Upper lobe of right lung (tissue), 1 donor: ENCODE results near the gene CILP2. TPM values are rescaled to one million over a fixed set of nuclear protein-coding genes. Genes with fewer than 3 reads are reported as not detected.

Experiments used
- ATAC-seq: fragments of 200-7000 bp; cut with Tn5 transposase; one replicate; pipeline ENCODE4 v1.9.1; 2020; ENCODE audit warnings: mild to moderate bottlenecking, moderate library complexity
- DNase-seq: peaks from one replicate; pipeline ENCODE4 v3.0.0-alpha.2; 2020
- H3K27ac ChIP-seq: fragments of 200-600 bp; one replicate; pipeline ENCODE4 v1.8.0; 2022
- H3K27me3 ChIP-seq: fragments of 200-600 bp; one replicate; pipeline ENCODE4 v1.8.0; 2022; ENCODE audit warnings: mild to moderate bottlenecking
- H3K36me3 ChIP-seq: fragments of 200-600 bp; one replicate; pipeline ENCODE4 v1.8.0; 2022
- H3K4me1 ChIP-seq: fragments of 200-600 bp; one replicate; pipeline ENCODE4 v1.8.0; 2022
- H3K4me3 ChIP-seq: fragments of 200-600 bp; one replicate; pipeline ENCODE4 v1.8.0; 2022; ENCODE audit warnings: mild to moderate bottlenecking
- H3K9me3 ChIP-seq: fragments of 200-600 bp; one replicate; pipeline ENCODE4 v1.8.0; 2022
- intact Hi-C: fragments of 100-400 bp; cut with DNase I; formaldehyde crosslinking; loops from one replicate; pipeline ENCODE4 v1.11.0; 2022
- total RNA-seq: library from RNA; stranded (reverse); fragmentation: NEBNext Ultra II Directional; extraction: Animal tissue kit (Norgen Biotek cat#: 25700); gene quantifications from one replicate; pipeline ENCODE4 v1.2.1, GENCODE V29; 2021
- TF ChIP-seq, protein P1 (sequence below): fragments of 200-600 bp; IDR thresholded peaks from one replicate; pipeline ENCODE4 v1.8.0; 2022; ENCODE audit warnings: antibody characterized with exemption
- donor health status: DM: no; HTN: yes; CAD: no; lungs with severe emphysema.

The CILP2 gene
- total RNA-seq, 1 donor from 2014 or later: 0.41 TPM

DNA sequence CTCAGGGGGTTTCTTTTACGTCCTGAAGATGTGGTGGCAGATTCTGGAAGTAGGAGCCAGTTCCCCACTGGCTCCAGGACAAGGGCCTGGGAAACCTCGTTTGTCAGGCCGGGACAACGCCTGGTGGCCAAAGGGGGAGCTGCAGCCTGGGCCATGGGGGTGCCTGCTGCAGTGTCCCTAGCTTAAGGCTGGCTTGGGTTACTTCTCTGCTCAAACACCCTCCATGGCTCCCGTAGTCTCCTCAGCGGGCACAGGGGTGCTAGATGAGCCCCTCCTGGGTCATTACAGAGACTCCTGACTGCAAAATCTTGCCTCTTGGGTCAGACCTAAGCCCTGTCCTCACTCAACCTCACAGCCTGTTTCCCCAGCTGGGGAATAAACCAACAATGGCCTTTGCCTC, 14.7 kb downstream of the CILP2 start:
- ATAC-seq (peak; percentile 54), DNase-seq (no peak)
- intact Hi-C loops: no loop called here
- no peaks in the 10 kb centered on the region for H3K9me3 ChIP-seq
- peaks cover 16% of the 10 kb centered on the region for H3K27me3 ChIP-seq
- no peak overlapping the region for H3K4me3 ChIP-seq
- H3K27ac ChIP-seq: no peak overlapping the region
- no peaks in the 10 kb centered on the region for H3K36me3 ChIP-seq
- TF ChIP-seq, protein P1, sequence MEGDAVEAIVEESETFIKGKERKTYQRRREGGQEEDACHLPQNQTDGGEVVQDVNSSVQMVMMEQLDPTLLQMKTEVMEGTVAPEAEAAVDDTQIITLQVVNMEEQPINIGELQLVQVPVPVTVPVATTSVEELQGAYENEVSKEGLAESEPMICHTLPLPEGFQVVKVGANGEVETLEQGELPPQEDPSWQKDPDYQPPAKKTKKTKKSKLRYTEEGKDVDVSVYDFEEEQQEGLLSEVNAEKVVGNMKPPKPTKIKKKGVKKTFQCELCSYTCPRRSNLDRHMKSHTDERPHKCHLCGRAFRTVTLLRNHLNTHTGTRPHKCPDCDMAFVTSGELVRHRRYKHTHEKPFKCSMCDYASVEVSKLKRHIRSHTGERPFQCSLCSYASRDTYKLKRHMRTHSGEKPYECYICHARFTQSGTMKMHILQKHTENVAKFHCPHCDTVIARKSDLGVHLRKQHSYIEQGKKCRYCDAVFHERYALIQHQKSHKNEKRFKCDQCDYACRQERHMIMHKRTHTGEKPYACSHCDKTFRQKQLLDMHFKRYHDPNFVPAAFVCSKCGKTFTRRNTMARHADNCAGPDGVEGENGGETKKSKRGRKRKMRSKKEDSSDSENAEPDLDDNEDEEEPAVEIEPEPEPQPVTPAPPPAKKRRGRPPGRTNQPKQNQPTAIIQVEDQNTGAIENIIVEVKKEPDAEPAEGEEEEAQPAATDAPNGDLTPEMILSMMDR: peak; percentile 54
- H3K4me1 ChIP-seq: no peaks in the 10 kb centered on the region

DNA sequence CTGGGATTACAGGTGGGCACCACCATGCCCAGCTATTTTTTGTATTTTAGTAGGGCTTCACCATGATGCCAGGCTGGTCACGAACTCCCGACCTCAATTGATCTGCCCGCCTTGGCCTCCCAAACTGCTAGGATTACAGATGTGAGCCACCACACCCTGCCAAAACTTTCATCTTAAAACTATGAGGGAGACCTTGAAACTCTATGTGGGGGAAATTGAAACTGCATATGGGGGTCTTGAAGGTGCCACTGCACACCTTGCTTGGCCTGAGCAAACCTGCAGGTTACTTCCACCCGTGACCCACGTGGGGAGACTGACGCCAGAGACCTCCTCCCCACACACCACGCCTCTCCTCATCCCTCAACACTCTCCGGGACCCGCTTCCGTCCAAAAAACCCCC, 15.6 kb downstream of the CILP2 start:
- Histone ChIP-seq H3K4me3 (no peak overlapping the region), H3K27ac (no peak overlapping the region), H3K27me3 (peaks cover 14% of the 10 kb centered on the region), H3K4me1 (no peaks in the 10 kb centered on the region), H3K36me3 (no peaks in the 10 kb centered on the region), H3K9me3 (no peaks in the 10 kb centered on the region)
- intact Hi-C loops: no loop called here
- TF ChIP-seq, protein P1: no peak
- DNase-seq (no peak), ATAC-seq (no peak)

DNA sequence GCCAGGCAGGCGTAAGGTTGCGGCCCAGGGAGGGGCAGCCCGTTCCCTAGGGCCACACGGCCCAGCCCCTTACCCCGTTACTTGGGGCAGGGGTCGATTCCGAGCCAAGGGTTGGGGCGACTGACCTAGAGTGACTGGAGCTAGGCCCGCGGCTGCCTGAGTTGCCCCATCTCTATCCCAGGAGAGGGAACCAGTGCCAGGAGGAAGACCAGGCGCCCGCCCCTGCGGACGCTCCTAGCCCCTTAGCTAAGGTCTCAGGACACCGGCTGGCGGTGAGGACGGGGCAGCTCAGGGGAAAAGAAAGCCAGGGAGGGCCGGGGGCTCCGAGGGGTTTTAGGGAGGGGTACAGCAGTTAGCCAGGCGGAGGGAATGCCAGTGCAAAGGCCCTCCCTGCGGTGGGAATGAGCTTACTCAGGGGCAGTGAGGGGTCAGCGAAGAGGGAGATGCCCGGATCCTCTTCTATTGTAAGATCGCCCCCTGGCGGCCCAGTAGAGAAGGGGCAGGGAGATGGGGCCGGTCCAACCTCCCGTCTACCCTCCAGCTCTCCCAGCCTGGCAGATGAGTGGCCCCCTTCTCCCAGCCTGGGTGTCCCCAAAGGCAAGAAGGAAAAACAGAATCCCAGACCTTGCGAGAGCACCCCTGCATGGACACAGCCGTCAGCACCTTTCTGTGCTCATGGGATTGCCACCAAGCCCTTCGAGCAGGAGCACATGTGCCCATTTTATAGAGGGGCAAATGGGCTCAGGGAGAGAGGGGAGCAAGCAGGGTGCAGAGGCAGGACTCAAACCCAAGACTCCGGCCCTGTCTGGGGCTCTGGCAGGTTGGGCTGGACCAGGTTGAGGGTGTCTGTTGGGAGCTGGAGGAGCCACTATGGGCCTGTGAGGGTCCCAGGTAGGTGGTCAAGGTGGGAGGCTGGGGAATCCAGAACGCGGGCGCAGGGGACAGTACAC, 16.3 kb downstream of the CILP2 start:
- peak; percentile 76 for DNase-seq
- H3K4me1 ChIP-seq: no peaks in the 10 kb centered on the region

DNA sequence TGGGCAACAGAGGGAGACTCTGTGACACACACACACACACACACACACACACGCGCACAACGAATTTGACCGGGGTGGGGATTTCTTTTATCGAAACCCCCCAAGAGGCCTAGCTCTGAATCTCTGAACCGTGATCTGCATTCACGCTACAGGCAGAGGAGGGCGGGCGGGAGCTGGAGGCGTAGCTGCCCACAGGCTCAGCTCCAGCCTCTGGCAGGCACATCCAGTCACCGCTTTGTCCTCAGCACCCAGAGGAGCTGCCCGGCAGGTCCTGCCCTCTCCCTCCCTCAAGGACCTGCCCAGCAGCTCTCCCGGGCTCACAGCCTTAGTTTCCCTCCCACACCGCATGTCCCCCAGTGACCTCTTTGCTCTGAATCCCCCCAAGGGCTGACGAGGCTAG, 20.0 kb downstream of the CILP2 start:
- Histone ChIP-seq H3K27me3 (no peaks in the 10 kb centered on the region), H3K4me3 (no peak overlapping the region), H3K36me3 (no peaks in the 10 kb centered on the region), H3K4me1 (no peaks in the 10 kb centered on the region), H3K27ac (no peak overlapping the region), H3K9me3 (no peaks in the 10 kb centered on the region)
- TF ChIP-seq, protein P1: no peak
- ATAC-seq (no peak), DNase-seq (no peak)
- intact Hi-C loops: no loop called here

More for the DNA sequence above, 16.3 kb downstream of the CILP2 start:
- intact Hi-C loops: no loop called here
- Histone ChIP-seq H3K36me3 (no peaks in the 10 kb centered on the region), H3K27ac (no peak overlapping the region), H3K27me3 (peaks cover 8% of the 10 kb centered on the region), H3K9me3 (no peaks in the 10 kb centered on the region), H3K4me3 (no peak overlapping the region)
- ATAC-seq: peak; percentile 77
- TF ChIP-seq, protein P1: peak; percentile 82

DNA sequence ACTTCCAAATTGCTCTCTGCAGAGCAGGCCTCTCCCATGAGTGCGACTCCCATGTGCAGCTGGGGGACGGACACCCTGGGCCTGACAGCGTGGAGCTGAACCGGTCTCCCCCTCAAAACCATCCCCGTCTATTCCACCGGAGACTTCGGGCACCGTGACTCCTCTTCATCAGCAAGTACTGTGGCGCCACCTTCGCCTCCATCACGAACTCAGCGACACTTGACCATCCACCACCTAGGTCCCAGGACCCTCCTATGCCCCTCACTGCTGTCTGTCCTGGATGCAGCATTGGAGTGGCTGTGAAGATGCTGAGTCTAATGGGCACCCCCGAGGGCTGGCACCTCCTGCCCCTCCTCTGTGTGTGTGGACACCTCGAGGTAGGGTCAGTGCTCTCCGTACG, 20.6 kb downstream of the CILP2 start:
- intact Hi-C loops: no loop called here
- no peak for DNase-seq
- Histone ChIP-seq H3K9me3 (no peaks in the 10 kb centered on the region), H3K27ac (no peak overlapping the region), H3K4me1 (no peaks in the 10 kb centered on the region), H3K27me3 (no peaks in the 10 kb centered on the region), H3K4me3 (no peak overlapping the region), H3K36me3 (no peaks in the 10 kb centered on the region)
- TF ChIP-seq, protein P1: no peak
- ATAC-seq: no peak
